Heart left ventricle (tissue), 13 donors: ENCODE data around the gene YES1.

Source experiments
- POLR2A ChIP-seq, 2 donors: fragments of 450-650 bp; IDR thresholded peaks; one replicate each; pipeline ENCODE4 v1.6.1; 2017; ENCODE audit warnings: antibody characterized with exemption in 2 of 2, mild to moderate bottlenecking in 2 of 2, moderate library complexity in 2 of 2
- TF ChIP-seq, protein P1 (sequence below), 12 donors: fragments of 200-600 bp; sonication (generic) in 4 of 12; IDR thresholded peaks; one replicate each; pipeline versions ENCODE4 v1.5.0 to v1.8.0; 2018 to 2022; ENCODE audit warnings: antibody characterized with exemption in 12 of 12, mild to moderate bottlenecking in 5 of 12
- donor health status: ischemic (EF 13 %, LVEDD 7.1; RV severe dilation, severe dysfunction).
- donor health status: DM: no; HTN: yes; CAD: no.
- donor health status: DM: no; HTN: no; CAD: no.
- donor health status: ischemic (EF 25% LVEDD 6.9; RV normal size, moderate dysfunction).
- donor health status: ischemic (EF 25% LVEDD 5.7; RV mildly dilated, moderate dysfunction).
- donor health status: ischemic (EF 35%, LVEDD 5.7; RV mildly dilated, moderate dysfunction).
- donor health status: nonischemic (EF 11% LVEDD 7.7; RV severe dilation, severe dysfunction).
- donor health status: DM: yes; HTN: yes; CAD: no.
- donor health status: PGD.
- donor health status: ischemic (EF 29% LVEDD 5.4; RV normal size, mild dysfunction).
- donor health status: nonischemic (EF 23%, LVEDD 6.1; RV moderate dilation, normal function).

DNA sequence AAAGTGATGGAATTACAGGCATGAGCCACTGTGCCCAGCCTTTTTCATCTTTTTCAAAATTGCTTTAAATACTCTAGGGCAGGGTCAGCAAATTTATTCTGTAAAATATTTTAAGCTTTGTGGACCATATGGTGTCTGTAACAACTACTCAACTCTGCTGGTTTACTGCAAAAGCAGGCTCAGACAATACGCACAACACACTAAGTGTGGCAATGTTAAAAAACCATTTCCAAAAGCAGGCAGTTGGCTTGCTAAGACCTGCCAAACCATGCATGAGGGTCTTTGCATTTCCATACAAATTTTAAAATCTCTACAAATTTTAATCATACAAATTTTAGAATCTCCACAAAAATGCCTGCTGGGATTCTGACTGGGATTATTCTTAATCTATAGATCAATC, 44.1 kb downstream of the YES1 start:
- TF ChIP-seq, protein P1, sequence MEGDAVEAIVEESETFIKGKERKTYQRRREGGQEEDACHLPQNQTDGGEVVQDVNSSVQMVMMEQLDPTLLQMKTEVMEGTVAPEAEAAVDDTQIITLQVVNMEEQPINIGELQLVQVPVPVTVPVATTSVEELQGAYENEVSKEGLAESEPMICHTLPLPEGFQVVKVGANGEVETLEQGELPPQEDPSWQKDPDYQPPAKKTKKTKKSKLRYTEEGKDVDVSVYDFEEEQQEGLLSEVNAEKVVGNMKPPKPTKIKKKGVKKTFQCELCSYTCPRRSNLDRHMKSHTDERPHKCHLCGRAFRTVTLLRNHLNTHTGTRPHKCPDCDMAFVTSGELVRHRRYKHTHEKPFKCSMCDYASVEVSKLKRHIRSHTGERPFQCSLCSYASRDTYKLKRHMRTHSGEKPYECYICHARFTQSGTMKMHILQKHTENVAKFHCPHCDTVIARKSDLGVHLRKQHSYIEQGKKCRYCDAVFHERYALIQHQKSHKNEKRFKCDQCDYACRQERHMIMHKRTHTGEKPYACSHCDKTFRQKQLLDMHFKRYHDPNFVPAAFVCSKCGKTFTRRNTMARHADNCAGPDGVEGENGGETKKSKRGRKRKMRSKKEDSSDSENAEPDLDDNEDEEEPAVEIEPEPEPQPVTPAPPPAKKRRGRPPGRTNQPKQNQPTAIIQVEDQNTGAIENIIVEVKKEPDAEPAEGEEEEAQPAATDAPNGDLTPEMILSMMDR (IDR thresholded peaks at IDR 0.05) = no peak
- TF ChIP-seq POLR2A (IDR thresholded peaks at IDR 0.05) = no peak
